GM12878 (cell line): Measurements from ENCODE around the gene IL3.

ENCODE experiments used
- HDAC6 ChIP-seq: fragments of 200-600 bp; sonication (generic); IDR thresholded peaks from one replicate; pipeline ENCODE4 v1.8.0; 2017; ENCODE audit warnings: antibody characterized with exemption; ENCODE audit not compliant: unreplicated experiment
- IRF3 ChIP-seq: fragments of 450-650 bp; IDR thresholded peaks from 2 replicates; pipeline ENCODE4 v1.6.1; 2014; ENCODE audit warnings: mild to moderate bottlenecking
- PBX3 ChIP-seq: IDR thresholded peaks from 2 replicates; pipeline ENCODE4 v1.6.1; 2011; ENCODE audit warnings: mild to moderate bottlenecking, low read depth, low read length, moderate library complexity; ENCODE audit not compliant: insufficient replicate concordance
- POLR2A ChIP-seq: IDR thresholded peaks from 2 replicates; pipeline ENCODE4 v1.6.1; 2011; ENCODE audit warnings: low read depth, mild to moderate bottlenecking, low read length
- POLR2AphosphoS5 ChIP-seq: IDR thresholded peaks from 2 replicates; pipeline ENCODE4 v1.6.1; 2011; ENCODE audit warnings: mild to moderate bottlenecking, low read length, inconsistent platforms
- RFX5 ChIP-seq: IDR thresholded peaks from 2 replicates; pipeline ENCODE4 v1.6.1; 2011; ENCODE audit warnings: low read depth, low read length, improper control_type of control experiment
- SIN3A ChIP-seq: IDR thresholded peaks from 2 replicates; pipeline ENCODE4 v1.6.1; 2012; ENCODE audit warnings: low read depth, low read length, improper control_type of control experiment
- ZNF384 ChIP-seq: IDR thresholded peaks from 2 replicates; pipeline ENCODE4 v1.6.1; 2012; ENCODE audit warnings: low read depth, mild to moderate bottlenecking, low read length, improper control_type of control experiment, borderline replicate concordance
- TF ChIP-seq, protein P1 (sequence below), 3 experiments: IDR thresholded peaks in 2 of 3; conservative IDR thresholded peaks in 1 of 3; 2 replicates each; pipeline ENCODE4 v1.5.1; 2011; ENCODE audit warnings: low read depth in 3 of 3, low read length in 3 of 3, mild to moderate bottlenecking in 3 of 3, control low read depth in 2 of 3, moderate library complexity in 2 of 3, inconsistent platforms in 1 of 3, mixed read lengths in 1 of 3; ENCODE audit not compliant: control insufficient read depth in 2 of 3, insufficient read depth in 1 of 3; ENCODE audit errors: extremely low read depth in 1 of 3
- TF ChIP-seq, protein P2 (sequence below): fragments of 450-650 bp; formaldehyde crosslinking; IDR thresholded peaks from 2 replicates; pipeline ENCODE4 v1.4.0; 2020; ENCODE audit warnings: mild to moderate bottlenecking, moderate library complexity

- TF ChIP-seq ZNF384 = no peak
- TF ChIP-seq, protein P1, sequence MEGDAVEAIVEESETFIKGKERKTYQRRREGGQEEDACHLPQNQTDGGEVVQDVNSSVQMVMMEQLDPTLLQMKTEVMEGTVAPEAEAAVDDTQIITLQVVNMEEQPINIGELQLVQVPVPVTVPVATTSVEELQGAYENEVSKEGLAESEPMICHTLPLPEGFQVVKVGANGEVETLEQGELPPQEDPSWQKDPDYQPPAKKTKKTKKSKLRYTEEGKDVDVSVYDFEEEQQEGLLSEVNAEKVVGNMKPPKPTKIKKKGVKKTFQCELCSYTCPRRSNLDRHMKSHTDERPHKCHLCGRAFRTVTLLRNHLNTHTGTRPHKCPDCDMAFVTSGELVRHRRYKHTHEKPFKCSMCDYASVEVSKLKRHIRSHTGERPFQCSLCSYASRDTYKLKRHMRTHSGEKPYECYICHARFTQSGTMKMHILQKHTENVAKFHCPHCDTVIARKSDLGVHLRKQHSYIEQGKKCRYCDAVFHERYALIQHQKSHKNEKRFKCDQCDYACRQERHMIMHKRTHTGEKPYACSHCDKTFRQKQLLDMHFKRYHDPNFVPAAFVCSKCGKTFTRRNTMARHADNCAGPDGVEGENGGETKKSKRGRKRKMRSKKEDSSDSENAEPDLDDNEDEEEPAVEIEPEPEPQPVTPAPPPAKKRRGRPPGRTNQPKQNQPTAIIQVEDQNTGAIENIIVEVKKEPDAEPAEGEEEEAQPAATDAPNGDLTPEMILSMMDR (IDR thresholded peaks at IDR 0.05 in 2 of 3, conservative IDR thresholded peaks at IDR 0.05 in 1 of 3; ENCODE audit: control insufficient read depth in 2 of 3, extremely low read depth in 1 of 3, insufficient read depth in 1 of 3, low read depth in 3 of 3, low read length in 3 of 3) = no peak
- no peak for TF ChIP-seq RFX5
- no peak for TF ChIP-seq POLR2A
- TF ChIP-seq POLR2AphosphoS5 = no peak
- TF ChIP-seq HDAC6 = no peak
- TF ChIP-seq IRF3 = no peak
- TF ChIP-seq, protein P2, sequence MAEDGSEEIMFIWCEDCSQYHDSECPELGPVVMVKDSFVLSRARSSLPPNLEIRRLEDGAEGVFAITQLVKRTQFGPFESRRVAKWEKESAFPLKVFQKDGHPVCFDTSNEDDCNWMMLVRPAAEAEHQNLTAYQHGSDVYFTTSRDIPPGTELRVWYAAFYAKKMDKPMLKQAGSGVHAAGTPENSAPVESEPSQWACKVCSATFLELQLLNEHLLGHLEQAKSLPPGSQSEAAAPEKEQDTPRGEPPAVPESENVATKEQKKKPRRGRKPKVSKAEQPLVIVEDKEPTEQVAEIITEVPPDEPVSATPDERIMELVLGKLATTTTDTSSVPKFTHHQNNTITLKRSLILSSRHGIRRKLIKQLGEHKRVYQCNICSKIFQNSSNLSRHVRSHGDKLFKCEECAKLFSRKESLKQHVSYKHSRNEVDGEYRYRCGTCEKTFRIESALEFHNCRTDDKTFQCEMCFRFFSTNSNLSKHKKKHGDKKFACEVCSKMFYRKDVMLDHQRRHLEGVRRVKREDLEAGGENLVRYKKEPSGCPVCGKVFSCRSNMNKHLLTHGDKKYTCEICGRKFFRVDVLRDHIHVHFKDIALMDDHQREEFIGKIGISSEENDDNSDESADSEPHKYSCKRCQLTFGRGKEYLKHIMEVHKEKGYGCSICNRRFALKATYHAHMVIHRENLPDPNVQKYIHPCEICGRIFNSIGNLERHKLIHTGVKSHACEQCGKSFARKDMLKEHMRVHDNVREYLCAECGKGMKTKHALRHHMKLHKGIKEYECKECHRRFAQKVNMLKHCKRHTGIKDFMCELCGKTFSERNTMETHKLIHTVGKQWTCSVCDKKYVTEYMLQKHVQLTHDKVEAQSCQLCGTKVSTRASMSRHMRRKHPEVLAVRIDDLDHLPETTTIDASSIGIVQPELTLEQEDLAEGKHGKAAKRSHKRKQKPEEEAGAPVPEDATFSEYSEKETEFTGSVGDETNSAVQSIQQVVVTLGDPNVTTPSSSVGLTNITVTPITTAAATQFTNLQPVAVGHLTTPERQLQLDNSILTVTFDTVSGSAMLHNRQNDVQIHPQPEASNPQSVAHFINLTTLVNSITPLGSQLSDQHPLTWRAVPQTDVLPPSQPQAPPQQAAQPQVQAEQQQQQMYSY (CRISPR knock-in tag) = no peak
- peak; percentile 69 for TF ChIP-seq PBX3
- no peak for TF ChIP-seq SIN3A
Observed at GRCh38 chr5:132098151-132098594, 37.7 kb downstream of the IL3 start.
